H1 (cell line): Measurements from ENCODE around the gene PSMD13.

Source experiments
- CHD2 ChIP-seq: IDR thresholded peaks from 2 replicates; pipeline ENCODE4 v1.6.1; 2012; ENCODE audit warnings: low read length, improper control_type of control experiment
- CTCF ChIP-seq, 3 experiments: IDR thresholded peaks; 1 replicate in 2 of 3; 2 replicates in 1 of 3; pipeline versions ENCODE4 v1.5.1 to v1.6.1; 2011; ENCODE audit warnings: low read length in 3 of 3, mild to moderate bottlenecking in 3 of 3, inconsistent platforms in 2 of 3, low read depth in 1 of 3, moderate library complexity in 1 of 3; ENCODE audit not compliant: insufficient read depth in 1 of 3; ENCODE audit errors: control extremely low read depth in 1 of 3
- EZH2 ChIP-seq: fragments of 200-600 bp; sonication (generic); IDR thresholded peaks from 2 replicates; pipeline ENCODE4 v1.7.1; 2012; ENCODE audit warnings: low read depth, mild to moderate bottlenecking, moderate library complexity, low read length, inconsistent platforms; ENCODE audit not compliant: severe bottlenecking
- POLR2A ChIP-seq, 2 experiments: IDR thresholded peaks; 1 replicate in 1 of 2; 2 replicates in 1 of 2; pipeline ENCODE4 v1.6.1; 2011; ENCODE audit warnings: low read depth in 2 of 2, low read length in 2 of 2, mild to moderate bottlenecking in 2 of 2; ENCODE audit errors: control extremely low read depth in 1 of 2
- SP2 ChIP-seq: IDR thresholded peaks from 2 replicates; pipeline ENCODE4 v1.6.1; 2012; ENCODE audit warnings: mild to moderate bottlenecking, low read length, inconsistent platforms

GRCh38 chr11:224424-224823 lies 12.4 kb upstream of the PSMD13 start:
- no peak for TF ChIP-seq POLR2A (IDR thresholded peaks at IDR 0.05; ENCODE audit: control extremely low read depth in 1 of 2, low read depth in 2 of 2, low read length in 2 of 2)
- TF ChIP-seq SP2: no peak
- TF ChIP-seq EZH2: no peak
- TF ChIP-seq CHD2: no peak
- no peak for TF ChIP-seq CTCF (IDR thresholded peaks at IDR 0.05; ENCODE audit: control extremely low read depth in 1 of 3, insufficient read depth in 1 of 3, low read depth in 1 of 3, low read length in 3 of 3)
